GM12875 (cell line): Measurements from ENCODE around the gene DOCK4.

Source experiments
- H3K4me3 ChIP-seq: one replicate; pipeline ENCODE4 v1.5.1; 2011; ENCODE audit warnings: low read depth, low read length, control low read depth
- CTCF ChIP-seq: IDR thresholded peaks from 2 replicates; pipeline ENCODE4 v1.5.1; 2011; ENCODE audit warnings: low read depth, mild to moderate bottlenecking, control low read depth, inconsistent platforms, low read length, moderate library complexity, borderline replicate concordance; ENCODE audit not compliant: insufficient read depth

DOCK4 gene

GRCh38 chr7:112192236-112193154 lies 13.7 kb downstream of the DOCK4 start:
- TF ChIP-seq CTCF, result no peak
- H3K4me3 ChIP-seq, result no peak overlapping the region

GRCh38 chr7:112190120-112190519 lies 16.1 kb downstream of the DOCK4 start:
- H3K4me3 ChIP-seq, result no peak overlapping the region
- no peak for TF ChIP-seq CTCF

GRCh38 chr7:112189691-112190090 lies 16.5 kb downstream of the DOCK4 start:
- no peak for TF ChIP-seq CTCF
- no peak overlapping the region for H3K4me3 ChIP-seq

GRCh38 chr7:112188257-112188656 lies 17.9 kb downstream of the DOCK4 start:
- no peak for TF ChIP-seq CTCF
- H3K4me3 ChIP-seq, result no peak overlapping the region

- no peak for TF ChIP-seq CTCF
- H3K4me3 ChIP-seq, result no peak overlapping the region
These were observed 19.9 kb downstream of the DOCK4 start for GRCh38 chr7:112186300-112186699.

- TF ChIP-seq CTCF, result no peak
- H3K4me3 ChIP-seq, result no peak overlapping the region
These were observed 21.0 kb downstream of the DOCK4 start for GRCh38 chr7:112185005-112185834.
